Head of caudate nucleus (tissue), 42 donors: ENCODE data around the gene CGNL1.

Experiments
- DNase-seq, 42 donors: peaks; one replicate each; pipeline versions ENCODE4 v3.0.0 to v3.0.0-alpha.2; 2020 to 2021; ENCODE audit warnings: mixed read lengths in 7 of 42
- intact Hi-C: fragments of 100-400 bp; cut with DNase I; formaldehyde crosslinking; loops from one replicate; pipeline ENCODE4 v1.15.0; 2022

The CGNL1 gene

DNA sequence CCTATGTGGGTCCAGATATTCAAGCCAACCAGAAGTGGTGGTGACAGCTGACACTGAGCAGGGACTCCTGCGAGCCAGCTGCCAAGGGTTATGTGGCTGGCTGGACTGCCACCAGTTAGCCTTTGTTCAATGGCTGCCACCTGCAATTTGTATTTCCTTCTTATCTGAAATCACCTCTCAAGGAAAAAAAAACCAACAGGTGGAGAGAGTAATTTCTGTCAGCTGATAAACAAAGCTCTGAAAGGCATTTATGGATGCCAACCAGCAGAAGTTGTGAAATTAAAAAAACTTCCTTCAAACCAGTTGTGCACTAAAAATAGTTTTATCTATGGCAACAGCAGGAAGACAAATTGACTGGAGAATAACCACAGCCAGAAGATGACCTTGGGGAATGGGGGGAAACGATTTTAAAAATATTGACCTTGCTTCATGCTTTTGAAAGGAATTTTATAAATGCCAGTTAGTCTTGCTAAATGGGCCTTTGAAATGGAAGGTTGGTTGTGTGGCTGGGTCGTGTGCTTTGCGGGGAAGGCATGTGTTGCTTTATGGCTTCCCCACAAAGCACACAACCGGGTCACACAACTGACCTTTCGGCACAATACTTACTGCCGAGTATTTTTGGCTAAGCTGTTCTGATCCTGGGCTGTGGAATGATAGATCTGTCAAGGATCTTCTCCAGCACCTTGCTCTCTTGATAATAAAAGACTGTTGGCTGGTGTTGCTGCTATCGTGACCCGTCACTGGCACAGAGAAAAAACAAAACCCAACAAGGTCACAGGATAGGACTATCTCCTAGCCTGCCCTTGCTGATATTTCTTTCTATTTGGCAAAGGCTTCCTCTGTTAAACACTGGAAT lies 218.9 kb downstream of the CGNL1 start:
- no peak for DNase-seq
- intact Hi-C loops: no loop called here

DNA sequence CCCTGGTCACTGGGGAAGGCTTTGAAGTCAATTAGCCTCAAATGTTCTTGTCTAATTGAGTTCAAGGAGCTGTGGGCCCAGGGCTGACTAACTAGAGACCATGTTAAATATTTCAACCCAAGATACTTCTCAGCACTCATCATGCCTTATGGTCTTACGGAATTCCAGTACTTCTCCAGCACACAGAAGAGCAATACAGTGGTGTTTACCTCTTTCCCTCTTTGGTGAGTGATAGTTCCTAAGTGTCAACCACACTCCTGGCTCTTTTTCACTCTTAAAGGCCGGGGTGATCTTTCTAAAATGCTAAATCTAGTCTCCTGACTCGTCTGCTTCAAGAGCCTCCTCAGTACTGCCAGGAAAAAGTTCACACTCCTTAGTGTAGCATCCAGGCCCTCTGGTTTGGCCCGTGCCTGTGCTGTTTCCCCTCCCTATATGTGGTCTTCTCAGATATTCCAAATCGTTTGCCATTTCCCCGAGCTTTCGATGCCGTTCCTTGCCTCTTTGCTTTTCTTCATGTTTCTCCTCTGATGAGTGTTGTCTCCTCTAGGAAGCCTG lies 220.1 kb downstream of the CGNL1 start:
- DNase-seq: no peak
- intact Hi-C loops: no loop called here

DNA sequence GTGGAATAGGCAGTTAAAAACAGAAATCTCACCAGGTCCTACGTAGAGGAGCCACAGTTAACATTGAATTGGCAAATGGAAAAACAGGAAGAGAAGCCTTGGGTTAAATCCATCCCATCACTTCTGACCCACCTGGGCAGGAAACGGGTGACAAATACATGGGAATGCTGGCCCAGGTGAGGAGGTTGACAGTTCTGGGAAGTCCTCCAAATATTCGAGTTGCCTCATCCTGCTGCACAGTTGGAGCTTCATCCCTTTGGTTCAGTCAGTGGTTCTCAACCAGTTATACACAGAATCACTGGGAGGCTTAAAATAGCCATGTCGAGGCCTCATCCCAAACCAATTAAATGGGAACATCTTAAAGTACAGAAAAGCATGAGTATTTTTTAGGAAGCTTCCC lies 220.7 kb downstream of the CGNL1 start:
- no peak for DNase-seq
- intact Hi-C loops: no loop called here

DNA sequence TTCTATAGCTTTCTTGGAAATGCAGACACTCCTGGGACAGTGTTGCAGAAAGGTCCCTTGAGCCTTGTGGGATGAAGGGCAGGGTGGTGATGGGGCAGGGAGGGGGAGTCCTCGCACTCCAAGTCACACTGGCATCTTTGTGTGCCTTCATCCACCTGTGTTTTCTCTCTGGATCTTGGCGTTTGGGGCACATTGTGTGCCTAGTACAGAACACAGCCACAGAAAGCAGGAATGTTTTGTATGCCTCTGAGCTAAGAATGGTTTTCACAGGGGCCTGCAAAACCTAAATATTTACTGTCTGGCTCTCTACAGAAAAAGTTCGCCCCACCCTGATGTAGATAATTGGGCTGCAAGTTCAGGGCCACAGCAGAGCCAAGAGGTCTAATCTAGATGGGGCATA lies 221.1 kb downstream of the CGNL1 start:
- intact Hi-C loops: no loop called here
- DNase-seq: no peak

DNA sequence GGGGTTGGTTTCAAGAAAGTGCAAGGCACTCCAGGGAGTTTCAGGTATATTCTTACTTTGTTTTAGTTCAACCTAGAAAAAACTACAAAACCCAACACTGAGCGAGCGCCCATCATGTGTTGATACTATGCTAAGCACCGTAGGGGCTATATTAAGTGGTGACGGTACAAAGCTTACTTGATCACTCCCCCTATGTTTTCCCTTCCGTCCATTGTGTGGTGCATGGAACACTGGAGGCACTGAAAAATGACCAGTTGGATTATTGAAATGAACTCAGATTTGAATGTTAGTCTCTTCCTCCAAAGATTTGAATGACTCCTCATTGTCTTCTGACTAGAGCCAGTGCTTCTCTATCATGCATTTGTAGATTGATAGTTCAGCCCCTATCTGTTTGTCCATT lies 222.0 kb downstream of the CGNL1 start:
- DNase-seq: no peak
- intact Hi-C loops: no loop called here

DNA sequence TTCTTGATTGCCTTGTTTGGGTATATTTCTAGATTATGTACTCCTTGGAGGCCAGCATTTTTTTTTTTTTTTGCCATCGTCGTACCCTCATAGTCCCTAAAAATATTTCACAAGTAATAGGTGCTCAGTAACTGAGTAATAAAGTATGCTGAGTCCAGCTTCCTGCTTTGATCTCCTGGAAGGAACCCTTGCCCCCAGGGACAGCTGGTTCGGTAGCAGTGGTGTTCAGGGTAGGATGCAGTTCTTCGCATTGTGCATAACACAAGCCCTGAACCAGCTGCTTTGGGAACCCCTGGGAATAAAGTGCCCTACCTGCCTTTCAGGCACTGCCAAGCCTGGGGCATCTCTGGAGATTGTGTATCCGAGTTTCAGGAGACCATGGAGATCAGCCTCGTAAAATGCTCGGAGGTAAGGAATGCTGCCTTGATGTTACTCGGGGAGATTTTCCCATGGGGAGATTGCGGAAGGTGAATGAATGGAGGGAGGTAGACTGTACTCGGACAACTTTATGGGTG lies 223.0 kb downstream of the CGNL1 start:
- intact Hi-C loops: no loop called here
- DNase-seq: no peak

DNA sequence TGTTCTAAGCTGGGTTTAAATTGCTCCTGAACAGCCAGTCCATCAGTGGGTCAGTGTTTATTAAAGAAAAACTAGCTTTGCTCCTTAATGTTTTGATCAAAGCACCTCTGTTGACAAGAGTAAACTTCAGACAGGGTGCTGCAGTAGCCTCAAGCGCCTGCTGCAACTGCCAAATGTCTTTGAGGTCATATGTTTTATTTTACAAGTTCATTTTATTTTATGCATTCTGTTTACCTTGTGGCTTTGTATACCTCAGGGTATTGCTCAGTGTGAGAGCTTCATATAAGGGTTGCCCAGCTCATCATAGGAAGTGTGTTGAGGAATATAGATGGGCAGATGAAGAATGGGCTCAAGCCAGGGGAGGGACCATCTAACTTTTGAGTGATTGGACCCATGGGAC lies 223.9 kb downstream of the CGNL1 start:
- DNase-seq: no peak
- intact Hi-C loops: no loop called here
